ENCODE data around the gene NEDD4L. TPM values are rescaled to one million over a fixed set of nuclear protein-coding genes. Genes with fewer than 3 reads are reported as not detected.

Gene NEDD4L
- total RNA-seq, 3 donors from 2014 or later: 161 to 309 (median 256) TPM

DNA sequence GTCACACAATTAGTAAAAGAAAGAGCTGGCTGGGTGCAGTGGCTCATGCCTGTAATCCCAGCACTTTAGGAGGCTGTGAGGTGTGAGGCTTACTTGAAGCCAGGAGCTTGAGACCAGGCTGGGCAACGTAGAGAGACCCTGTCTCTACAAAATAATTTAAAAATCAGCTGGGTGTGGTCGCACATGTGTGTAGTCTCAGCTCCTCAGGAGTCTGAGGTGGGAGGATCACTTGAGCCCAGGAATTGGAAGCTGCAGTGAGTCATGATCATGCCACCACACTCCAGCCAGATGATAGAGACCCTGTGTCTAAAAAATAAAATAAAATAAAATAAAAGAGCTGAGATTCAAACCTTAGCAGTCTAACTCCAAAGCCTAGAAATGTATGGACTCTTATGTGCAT, 39.0 kb upstream of the NEDD4L start:
- TF ChIP-seq, protein P1, sequence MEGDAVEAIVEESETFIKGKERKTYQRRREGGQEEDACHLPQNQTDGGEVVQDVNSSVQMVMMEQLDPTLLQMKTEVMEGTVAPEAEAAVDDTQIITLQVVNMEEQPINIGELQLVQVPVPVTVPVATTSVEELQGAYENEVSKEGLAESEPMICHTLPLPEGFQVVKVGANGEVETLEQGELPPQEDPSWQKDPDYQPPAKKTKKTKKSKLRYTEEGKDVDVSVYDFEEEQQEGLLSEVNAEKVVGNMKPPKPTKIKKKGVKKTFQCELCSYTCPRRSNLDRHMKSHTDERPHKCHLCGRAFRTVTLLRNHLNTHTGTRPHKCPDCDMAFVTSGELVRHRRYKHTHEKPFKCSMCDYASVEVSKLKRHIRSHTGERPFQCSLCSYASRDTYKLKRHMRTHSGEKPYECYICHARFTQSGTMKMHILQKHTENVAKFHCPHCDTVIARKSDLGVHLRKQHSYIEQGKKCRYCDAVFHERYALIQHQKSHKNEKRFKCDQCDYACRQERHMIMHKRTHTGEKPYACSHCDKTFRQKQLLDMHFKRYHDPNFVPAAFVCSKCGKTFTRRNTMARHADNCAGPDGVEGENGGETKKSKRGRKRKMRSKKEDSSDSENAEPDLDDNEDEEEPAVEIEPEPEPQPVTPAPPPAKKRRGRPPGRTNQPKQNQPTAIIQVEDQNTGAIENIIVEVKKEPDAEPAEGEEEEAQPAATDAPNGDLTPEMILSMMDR (IDR thresholded peaks at IDR 0.05): no peak

DNA sequence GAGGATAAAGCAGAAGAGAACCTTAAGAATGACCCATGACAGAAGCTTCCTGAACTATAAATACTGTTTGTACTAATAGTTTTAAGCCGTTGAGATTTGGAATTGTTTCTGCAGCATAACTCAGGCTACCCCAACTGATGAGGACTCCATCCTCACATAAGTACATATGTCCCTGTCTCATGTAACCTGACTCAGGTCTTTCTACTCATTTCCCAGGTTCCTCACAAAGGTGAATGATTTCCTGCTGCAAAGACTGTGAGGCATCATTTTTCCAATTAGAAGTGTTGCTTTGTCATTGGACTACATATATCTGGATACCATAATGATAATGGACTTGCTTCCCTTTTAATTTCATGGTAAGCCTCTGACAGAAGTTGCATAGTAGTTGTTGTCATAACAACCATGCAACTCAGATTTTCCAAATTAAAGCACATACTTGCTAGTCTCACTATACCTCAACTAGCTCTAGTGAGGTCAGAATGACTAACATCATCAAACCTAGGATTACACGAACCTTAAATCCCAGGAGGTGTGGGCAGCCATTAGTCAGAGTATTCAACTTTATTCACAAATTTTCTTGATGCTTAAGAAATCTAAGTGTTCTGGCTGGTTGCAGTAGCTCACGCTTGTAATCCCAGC, 38.0 kb upstream of the NEDD4L start:
- Histone ChIP-seq H3K9me3 (no peaks in the 10 kb centered on the region), H3K36me3 (ENCODE audit: low read depth) (no peaks in the 10 kb centered on the region), H3K4me3 (no peak overlapping the region), H3K4me1 (ENCODE audit: low read depth) (no peaks in the 10 kb centered on the region)
- ATAC-seq (no peak), DNase-seq (no peak)
- intact Hi-C loops (cut with DNase I, micrococcal nuclease): no loop called here
- TF ChIP-seq, protein P1 (IDR thresholded peaks at IDR 0.05): no peak

More for the DNA sequence above, 39.0 kb upstream of the NEDD4L start:
- intact Hi-C loops (cut with DNase I, micrococcal nuclease): no loop called here
- Histone ChIP-seq H3K4me3 (no peak overlapping the region), H3K36me3 (ENCODE audit: low read depth) (no peaks in the 10 kb centered on the region), H3K4me1 (ENCODE audit: low read depth) (no peaks in the 10 kb centered on the region), H3K9me3 (no peaks in the 10 kb centered on the region)
- no peak for ATAC-seq
- no peak for DNase-seq

DNA sequence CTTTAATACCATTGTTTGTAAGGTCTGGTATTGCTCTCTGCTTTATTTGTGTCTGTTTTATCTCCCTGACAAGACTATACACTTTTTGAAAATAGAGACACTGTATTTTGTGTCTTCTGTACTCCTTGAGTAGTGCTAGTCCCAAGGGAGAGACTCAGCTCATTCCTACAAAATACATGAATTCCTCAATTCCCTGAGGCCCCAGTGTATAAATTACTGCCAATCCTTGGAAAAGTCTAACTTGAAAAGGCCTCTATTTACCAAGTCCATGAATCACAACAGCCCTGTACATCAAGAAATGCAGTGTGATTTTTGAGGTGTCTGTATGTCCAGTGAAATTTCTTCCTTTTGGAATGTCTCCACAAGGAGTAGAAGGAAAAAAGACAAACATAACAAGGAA, 34.9 kb upstream of the NEDD4L start:
- Histone ChIP-seq H3K36me3 (ENCODE audit: low read depth) (no peaks in the 10 kb centered on the region), H3K4me1 (ENCODE audit: low read depth) (peaks cover 11% of the 10 kb centered on the region), H3K9me3 (no peaks in the 10 kb centered on the region), H3K4me3 (no peak overlapping the region)
- DNase-seq (no peak), ATAC-seq (no peak)
- intact Hi-C loops (cut with DNase I, micrococcal nuclease): no loop called here
- TF ChIP-seq, protein P1 (IDR thresholded peaks at IDR 0.05): no peak

DNA sequence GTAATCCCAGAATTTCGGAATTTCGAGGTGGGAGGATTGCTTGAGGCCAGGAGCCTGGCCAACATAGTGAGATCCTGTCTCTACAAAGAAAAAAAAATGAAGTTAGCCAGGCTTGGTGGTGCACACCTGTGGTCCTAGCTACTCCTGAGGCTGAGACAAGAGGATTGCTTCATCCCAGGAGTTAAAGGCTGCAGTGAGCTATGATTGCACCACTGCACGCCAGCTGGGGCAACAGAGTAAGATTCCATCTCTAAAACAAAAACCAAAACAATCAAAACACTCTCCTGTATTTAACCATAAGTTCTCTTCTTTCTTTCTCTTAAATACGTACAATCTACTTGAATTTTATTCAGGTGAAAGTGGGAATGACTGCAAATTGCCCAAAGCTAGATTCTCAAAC, 33.8 kb upstream of the NEDD4L start:
- no peaks in the 10 kb centered on the region for H3K9me3 ChIP-seq
- peaks cover 18% of the 10 kb centered on the region for H3K4me1 ChIP-seq (ENCODE audit: low read depth)
- no peak for ATAC-seq
- TF ChIP-seq, protein P1 (IDR thresholded peaks at IDR 0.05): no peak
- no peak overlapping the region for H3K4me3 ChIP-seq
- no peak for DNase-seq
- intact Hi-C loops (cut with DNase I, micrococcal nuclease): no loop called here
- H3K36me3 ChIP-seq (ENCODE audit: low read depth): no peaks in the 10 kb centered on the region

DNA sequence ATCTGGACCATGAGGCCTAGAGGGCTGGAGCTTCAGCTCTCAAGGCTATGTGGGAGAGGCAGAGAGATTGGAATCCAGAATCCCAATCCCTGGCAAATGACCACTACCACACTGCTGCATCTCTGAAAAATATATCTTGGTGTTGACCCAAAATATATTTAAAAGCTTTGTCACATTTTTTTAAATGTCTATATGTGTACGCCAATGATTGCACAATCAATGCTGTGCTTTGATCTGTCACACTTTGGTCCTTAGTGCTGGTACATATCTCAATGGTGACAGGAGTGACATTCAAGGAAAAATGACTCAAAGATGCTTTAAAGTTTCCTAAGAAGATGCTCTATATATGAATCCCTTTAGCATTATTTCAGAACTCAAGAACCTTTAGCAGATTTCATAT, 31.7 kb upstream of the NEDD4L start:
- Histone ChIP-seq H3K4me1 (ENCODE audit: low read depth) (peaks cover 18% of the 10 kb centered on the region), H3K4me3 (no peak overlapping the region), H3K36me3 (ENCODE audit: low read depth) (no peaks in the 10 kb centered on the region), H3K9me3 (no peaks in the 10 kb centered on the region)
- intact Hi-C loops (cut with DNase I, micrococcal nuclease): no loop called here
- ATAC-seq (no peak), DNase-seq (no peak)
- TF ChIP-seq, protein P1 (IDR thresholded peaks at IDR 0.05): no peak
